H1 (cell line): ENCODE measurements around the gene MRM1. TPM values are rescaled to one million over a fixed set of nuclear protein-coding genes. Genes with fewer than 3 reads are reported as not detected.

Source experiments
- CTCF ChIA-PET: fragments of 300-600 bp; sonication (Branson Sonifier 250); formaldehyde crosslinking; loops from one replicate; lab custom pipeline; 2021; ENCODE audit not compliant: partially characterized antibody; lab: Charles Lee
- POLR2A ChIA-PET: fragments of 300-600 bp; sonication (Branson Sonifier 250); formaldehyde crosslinking; loops from one replicate; lab custom pipeline; 2021; ENCODE audit warnings: inconsistent platforms; ENCODE audit not compliant: partially characterized antibody; lab: Charles Lee
- DNase-seq, 2 experiments: peaks; one replicate each; pipeline versions ENCODE4 v3.0.0 to v3.0.0-alpha.2; 2010 to 2022; ENCODE audit warnings: low spot score in 2 of 2, low read depth in 1 of 2, mixed read lengths in 1 of 2
- FAIRE-seq: peaks from 2 replicates; lab custom pipeline; 2011; peaks lifted over from hg19 to GRCh38; lab: Jason Lieb, UNC
- H2AFZ ChIP-seq: 2 replicates; pipeline ENCODE4 v1.8.1; 2012; ENCODE audit warnings: low read length, inconsistent platforms
- H2AK5ac ChIP-seq: 2 replicates; pipeline ENCODE4 v1.6.1; 2013; ENCODE audit warnings: low read depth, low read length
- H2BK120ac ChIP-seq: replicated peaks from 2 replicates; pipeline ENCODE3; 2013; ENCODE audit warnings: low read depth, low read length, inconsistent platforms
- H2BK12ac ChIP-seq: 2 replicates; pipeline ENCODE4 v1.6.1; 2013; ENCODE audit warnings: low read depth, low read length
- H2BK15ac ChIP-seq: 2 replicates; pipeline ENCODE4 v1.6.1; 2013; ENCODE audit warnings: low read length
- H2BK20ac ChIP-seq: 2 replicates; pipeline ENCODE4 v1.6.1; 2013; ENCODE audit warnings: low read length
- H2BK5ac ChIP-seq: 2 replicates; pipeline ENCODE4 v1.6.1; 2013; ENCODE audit warnings: low read depth, low read length
- H3K14ac ChIP-seq: 2 replicates; pipeline ENCODE4 v1.6.1; 2013; ENCODE audit warnings: inconsistent platforms; ENCODE audit not compliant: insufficient read length
- H3K18ac ChIP-seq: 2 replicates; pipeline ENCODE4 v1.6.1; 2013; ENCODE audit warnings: low read length; ENCODE audit errors: extremely low read depth
- H3K23ac ChIP-seq: 2 replicates; pipeline ENCODE4 v1.6.1; 2013; ENCODE audit warnings: inconsistent platforms; ENCODE audit not compliant: insufficient read length
- H3K23me2 ChIP-seq: 2 replicates; pipeline ENCODE4 v1.6.1; 2013; ENCODE audit warnings: low read depth, low read length
- H3K27ac ChIP-seq: 2 replicates; pipeline ENCODE4 v1.6.1; 2011; ENCODE audit warnings: low read depth, low read length, inconsistent platforms
- H3K27me3 ChIP-seq, 4 experiments: replicated peaks in 1 of 4; 1 replicate in 1 of 4; 2 replicates in 3 of 4; pipeline versions ENCODE4 v1.6.1 to v1.8.1; 2011 to 2013; ENCODE audit warnings: low read length in 3 of 4, mild to moderate bottlenecking in 3 of 4, inconsistent platforms in 2 of 4, mixed read lengths in 2 of 4, moderate library complexity in 1 of 4; ENCODE audit not compliant: control insufficient read depth in 3 of 4, insufficient read depth in 3 of 4; ENCODE audit errors: extremely low read depth in 1 of 4
- H3K36me3 ChIP-seq, 4 experiments: 2 replicates each; pipeline versions ENCODE4 v1.6.1 to v1.8.1; 2011 to 2013; ENCODE audit warnings: mild to moderate bottlenecking in 4 of 4, low read length in 3 of 4, moderate library complexity in 2 of 4, control low read depth in 1 of 4, inconsistent platforms in 1 of 4; ENCODE audit not compliant: insufficient read depth in 4 of 4, control insufficient read depth in 2 of 4
- H3K4ac ChIP-seq: replicated peaks from 2 replicates; pipeline ENCODE3; 2013; ENCODE audit warnings: low read length, low read depth, mixed read lengths, inconsistent platforms; ENCODE audit not compliant: insufficient read length
- H3K4me1 ChIP-seq, 4 experiments: replicated peaks in 1 of 4; 1 replicate in 1 of 4; 2 replicates in 3 of 4; pipeline versions ENCODE4 v1.6.1 to v1.8.1; 2011 to 2013; ENCODE audit warnings: low read length in 3 of 4, inconsistent platforms in 2 of 4, mixed read lengths in 1 of 4; ENCODE audit not compliant: insufficient read depth in 4 of 4, control insufficient read depth in 3 of 4
- H3K4me2 ChIP-seq, 2 experiments: 2 replicates each; pipeline versions ENCODE4 v1.6.1 to v1.8.1; 2011 to 2013; ENCODE audit warnings: low read depth in 2 of 2, low read length in 2 of 2, control low read depth in 1 of 2, inconsistent platforms in 1 of 2, mild to moderate bottlenecking in 1 of 2; ENCODE audit not compliant: insufficient read depth in 1 of 2
- H3K4me3 ChIP-seq, 4 experiments: fragments of 200-600, 300-600 bp in 1 of 4; sonication (generic), shearing (Covaris generic), sonication (Bioruptor Twin) in 1 of 4; 2 replicates each; pipeline versions ENCODE4 v1.5.1 to v1.8.1; 2011 to 2016; ENCODE audit warnings: low read length in 4 of 4, low read depth in 3 of 4, control low read depth in 2 of 4, inconsistent platforms in 2 of 4, mild to moderate bottlenecking in 2 of 4, mixed read lengths in 1 of 4, moderate library complexity in 1 of 4; ENCODE audit not compliant: insufficient read depth in 2 of 4; ENCODE audit errors: extremely low read depth in 1 of 4
- H3K56ac ChIP-seq: replicated peaks from 2 replicates; pipeline ENCODE3; 2013; ENCODE audit warnings: low read depth, mild to moderate bottlenecking, mixed read lengths, low read length, inconsistent platforms; ENCODE audit not compliant: insufficient read length
- H3K79me1 ChIP-seq: 2 replicates; pipeline ENCODE4 v1.6.1; 2013; ENCODE audit warnings: low read depth, low read length, control low read depth
- H3K79me2 ChIP-seq, 2 experiments: 2 replicates each; pipeline versions ENCODE4 v1.6.1 to v1.8.1; 2012 to 2013; ENCODE audit warnings: low read length in 2 of 2, mild to moderate bottlenecking in 2 of 2, inconsistent platforms in 1 of 2; ENCODE audit not compliant: insufficient read depth in 2 of 2, control insufficient read depth in 1 of 2
- H3K9ac ChIP-seq, 4 experiments: replicated peaks in 1 of 4; 1 replicate in 1 of 4; 2 replicates in 3 of 4; pipeline versions ENCODE4 v1.6.1 to v1.8.1; 2011 to 2013; ENCODE audit warnings: low read depth in 3 of 4, low read length in 3 of 4, control low read depth in 2 of 4, mild to moderate bottlenecking in 2 of 4, moderate library complexity in 2 of 4, inconsistent platforms in 1 of 4; ENCODE audit errors: extremely low read depth in 1 of 4
- H3K9me3 ChIP-seq, 2 experiments: 2 replicates each; pipeline versions ENCODE4 v1.6.1 to v1.8.1; 2012 to 2013; ENCODE audit warnings: mild to moderate bottlenecking in 2 of 2, moderate library complexity in 2 of 2, control low read depth in 1 of 2, inconsistent platforms in 1 of 2, low read depth in 1 of 2, low read length in 1 of 2, mixed read lengths in 1 of 2; ENCODE audit not compliant: insufficient read depth in 2 of 2
- H4K20me1 ChIP-seq, 2 experiments: replicated peaks in 1 of 2; 2 replicates each; pipeline versions ENCODE3 to v1.8.1; 2011 to 2013; ENCODE audit warnings: inconsistent platforms in 2 of 2, low read length in 2 of 2, mild to moderate bottlenecking in 1 of 2; ENCODE audit not compliant: insufficient read depth in 2 of 2, control insufficient read depth in 1 of 2
- H4K5ac ChIP-seq: 2 replicates; pipeline ENCODE4 v1.6.1; 2013; ENCODE audit warnings: low read length, low read depth, mixed read lengths, inconsistent platforms; ENCODE audit not compliant: insufficient read length
- H4K8ac ChIP-seq: 2 replicates; pipeline ENCODE4 v1.8.0; 2013; ENCODE audit warnings: mild to moderate bottlenecking, moderate library complexity, low read length, inconsistent platforms; ENCODE audit not compliant: insufficient read depth; ENCODE audit errors: extremely low read depth
- H4K91ac ChIP-seq: replicated peaks from 2 replicates; pipeline ENCODE3; 2013; ENCODE audit warnings: low read length, mixed read lengths, inconsistent platforms; ENCODE audit not compliant: insufficient read length
- EGR1 ChIP-seq: IDR thresholded peaks from 2 replicates; pipeline ENCODE4 v1.6.1; 2011; ENCODE audit warnings: low read depth, low read length, borderline replicate concordance
- WGBS, 2 experiments: shearing (Covaris generic) in 1 of 2; methylation state at CpG; one replicate each; pipeline versions ENCODE4 v1.1.6 to v1.1.7; 2013 to 2015; ENCODE audit warnings: low lambda C conversion rate in 2 of 2, mixed read lengths in 2 of 2, inconsistent platforms in 1 of 2, low coverage in 1 of 2, missing lambda C conversion rate in 1 of 2; ENCODE audit not compliant: insufficient replicate concordance in 2 of 2, insufficient coverage in 1 of 2, insufficient read length in 1 of 2; ENCODE audit errors: extremely low coverage in 1 of 2, missing lambda C conversion rate in 1 of 2; 5-methylcytosine and 5-hydroxymethylcytosine counted together
- polyA plus RNA-seq, 7 experiments: library from polyadenylated mRNA; depleted of rRNA in 3 of 7; stranded (reverse) in 5 of 7; unstranded in 2 of 7; fragments of >200 nt in 5 of 7; fragments of 200-250 nt in 2 of 7; gene quantifications; 1 replicate in 5 of 7; 2 replicates in 1 of 7; 4 replicates in 1 of 7; pipeline versions ENCODE4 v1.2.1 to v1.2.3, GENCODE V29; 2011 to 2013; ENCODE audit warnings: missing spikeins in 2 of 7, mixed read lengths in 2 of 7
- total RNA-seq: library from RNA; stranded (reverse); fragmentation: NEBNext Ultra II Directional; extraction: Animal tissue kit (Norgen Biotek cat#: 25700); gene quantifications from 2 replicates; pipeline ENCODE4 v1.2.1, GENCODE V29; 2021
- TF ChIP-seq, protein P1 (sequence below): IDR thresholded peaks from 2 replicates; pipeline ENCODE4 v1.6.1; 2012; ENCODE audit warnings: inconsistent platforms

Gene MRM1
- total and polyA plus RNA-seq, 2 of the 8 experiments (the other 6 are each of a cell fraction or from before 2014, with no cell fraction given) = 9.9 to 11.2 TPM

DNA sequence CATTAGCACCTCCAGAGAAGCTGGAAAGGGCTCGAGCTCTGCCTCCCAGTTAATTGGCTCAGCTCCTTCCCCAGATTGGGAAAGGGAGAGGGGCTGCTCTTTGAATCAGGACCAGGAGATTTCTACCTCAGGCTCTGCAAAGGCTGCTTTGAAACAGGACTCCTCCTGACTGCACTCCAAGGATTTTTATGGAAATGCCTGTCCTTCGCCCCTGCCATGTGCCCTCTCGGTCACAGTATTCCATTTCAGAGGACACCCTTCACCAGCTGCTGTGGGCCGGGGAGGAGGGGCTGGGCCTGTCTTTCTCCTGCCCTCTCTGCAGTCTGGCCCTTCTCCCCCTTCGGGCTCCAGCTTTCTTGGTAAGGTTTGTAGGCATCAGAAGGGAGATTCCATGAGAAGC, 13.6 kb downstream of the MRM1 start:
- no peaks in the 10 kb centered on the region for H3K36me3 ChIP-seq
- H3K18ac ChIP-seq = no peak overlapping the region
- H3K9me3 ChIP-seq = no peaks in the 10 kb centered on the region
- H3K4me2 ChIP-seq = no peak overlapping the region
- no peak overlapping the region for H4K8ac ChIP-seq
- peaks cover 9 to 20% (median 16%) of the 10 kb centered on the region in 4 experiments for H3K4me1 ChIP-seq
- H2AK5ac ChIP-seq = no peak overlapping the region
- H3K23me2 ChIP-seq = no peaks in the 10 kb centered on the region
- no peaks in the 10 kb centered on the region for H4K20me1 ChIP-seq
- H3K79me1 ChIP-seq = no peaks in the 10 kb centered on the region; the same call in 1 of the 2 replicates
- H3K27me3 ChIP-seq = no peaks in the 10 kb centered on the region
- no peak overlapping the region for H2AFZ ChIP-seq
- H4K5ac ChIP-seq = no peak overlapping the region
- H2BK20ac ChIP-seq = peak overlapping the region; percentile 72; the same call in 1 of the 2 replicates
- no peak overlapping the region for H3K27ac ChIP-seq
- FAIRE-seq = no peak
- POLR2A ChIA-PET = interaction anchor here (6.3 kb wide), 1 partner anchor 14 kb away, joined by 50 read pairs; the partner anchor contains the start of gene MRM1
- DNase-seq = no peak
- no peak overlapping the region for H3K4ac ChIP-seq
- no peak overlapping the region for H3K23ac ChIP-seq
- H4K91ac ChIP-seq = no peak overlapping the region
- no peak for TF ChIP-seq EGR1
- TF ChIP-seq, protein P1, sequence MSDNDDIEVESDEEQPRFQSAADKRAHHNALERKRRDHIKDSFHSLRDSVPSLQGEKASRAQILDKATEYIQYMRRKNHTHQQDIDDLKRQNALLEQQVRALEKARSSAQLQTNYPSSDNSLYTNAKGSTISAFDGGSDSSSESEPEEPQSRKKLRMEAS = 0 out of 2 replicates have a peak, but pooled peaks have one; percentile 23
- no peak overlapping the region for H2BK15ac ChIP-seq
- 67% methylated on average over 5 of the region's 5 CpGs; no CpG with 5 or more reads in 1 of the 2 experiments for WGBS, 2 experiments
- no peak overlapping the region for H3K14ac ChIP-seq
- H3K9ac ChIP-seq = no peak overlapping the region
- no peak overlapping the region for H2BK12ac ChIP-seq
- H2BK120ac ChIP-seq = no peak overlapping the region
- H3K56ac ChIP-seq = no peak overlapping the region
- H2BK5ac ChIP-seq = no peak overlapping the region
- no peaks in the 10 kb centered on the region for H3K79me2 ChIP-seq
- CTCF ChIA-PET = interaction anchor here (0.6 to 9.9 kb wide), 10 partner anchors 12 to 433 kb away, joined by 3 to 122 read pairs (median 4); partner anchors contain the start of gene MRM1
- H3K4me3 ChIP-seq = no peak overlapping the region
